COR-L47 (cell line): ENCODE measurements around the gene AGAP2.
"Not testable (repeated sequence)": the region's sequence is repeated elsewhere in the genome, so short reads cannot be mapped to it uniquely, and the experiment has no call there.

Source experiments
- DNase-seq: peaks from one replicate; lab custom pipeline; 2025; lab: John Stamatoyannopoulos, UW

The AGAP2 gene

DNA sequence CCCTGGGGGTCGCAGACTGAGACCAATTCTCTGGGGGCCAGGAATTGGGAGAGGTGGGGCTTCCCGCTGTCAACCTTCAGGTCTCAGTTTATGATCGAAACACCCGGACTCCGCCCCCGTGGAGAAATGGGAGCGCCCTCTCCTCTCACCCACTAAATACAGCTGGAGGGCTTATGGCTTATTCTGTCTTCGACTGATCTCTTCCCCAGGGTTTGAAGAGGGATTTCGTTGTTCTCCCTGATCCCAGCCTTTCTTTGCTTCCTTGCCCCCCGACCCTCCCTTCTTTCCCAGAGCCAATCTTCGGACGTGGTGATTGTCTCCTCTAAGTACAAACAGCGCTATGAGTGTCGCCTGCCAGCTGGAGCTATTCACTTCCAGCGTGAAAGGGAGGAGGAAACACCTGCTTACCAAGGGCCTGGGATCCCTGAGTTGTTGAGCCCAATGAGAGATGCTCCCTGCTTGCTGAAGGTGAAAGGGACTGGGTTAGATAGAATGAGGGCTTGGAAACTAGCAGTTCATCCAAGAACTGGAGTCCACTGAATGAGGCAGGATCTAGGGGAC, 44.0 kb downstream of the AGAP2 start:
- DNase-seq, result no peak

DNA sequence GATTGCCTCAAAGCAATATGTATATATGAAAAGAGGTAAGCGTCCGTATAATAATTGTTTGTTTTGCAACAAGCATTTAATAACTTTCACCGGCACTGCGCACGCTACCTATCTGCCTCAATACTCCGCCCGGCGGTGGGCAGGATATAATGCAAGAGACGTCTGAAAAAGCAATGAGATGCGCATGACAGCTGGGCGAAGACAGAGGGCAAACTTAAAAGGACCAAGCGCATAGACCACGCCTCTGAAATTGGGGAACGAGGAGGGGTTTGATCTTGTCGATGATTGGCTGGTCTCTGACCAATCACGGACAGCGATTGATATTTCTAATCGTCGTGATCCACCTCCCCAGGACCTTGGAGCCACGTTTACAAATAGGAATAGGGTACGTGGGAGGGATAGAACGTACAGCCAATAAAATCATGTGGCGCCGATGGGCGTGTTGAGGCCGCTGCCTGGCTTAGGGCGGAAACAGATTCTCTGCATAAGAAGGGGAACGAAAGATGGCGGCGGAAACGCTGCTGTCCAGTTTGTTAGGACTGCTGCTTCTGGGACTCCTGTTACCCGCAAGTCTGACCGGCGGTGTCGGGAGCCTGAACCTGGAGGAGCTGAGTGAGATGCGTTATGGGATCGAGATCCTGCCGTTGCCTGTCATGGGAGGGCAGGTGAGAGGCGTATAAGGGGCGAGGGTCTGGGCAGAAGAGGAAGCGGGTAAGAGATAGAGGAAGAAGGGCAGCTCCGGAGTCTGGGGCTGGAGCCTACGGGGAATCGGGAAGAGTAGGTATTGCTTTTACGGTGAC, 44.7 kb downstream of the AGAP2 start, which contains the start of gene OS9:
TSS of gene OS9 (plus strand) at position 474 of the 800 bp plus-strand sequence. CDS start at position 504, 30 bp downstream.
- DNase-seq, result peak; percentile 99

- DNase-seq, result no peak
Measured at GRCh38 chr12:57693317-57693658, 45.3 kb downstream of the AGAP2 start.

GRCh38 chr12:57692500-57692899, 46.0 kb downstream of the AGAP2 start:
- no peak for DNase-seq

- no peak for DNase-seq
Measured at GRCh38 chr12:57688931-57689330, 49.6 kb downstream of the AGAP2 start.

DNA sequence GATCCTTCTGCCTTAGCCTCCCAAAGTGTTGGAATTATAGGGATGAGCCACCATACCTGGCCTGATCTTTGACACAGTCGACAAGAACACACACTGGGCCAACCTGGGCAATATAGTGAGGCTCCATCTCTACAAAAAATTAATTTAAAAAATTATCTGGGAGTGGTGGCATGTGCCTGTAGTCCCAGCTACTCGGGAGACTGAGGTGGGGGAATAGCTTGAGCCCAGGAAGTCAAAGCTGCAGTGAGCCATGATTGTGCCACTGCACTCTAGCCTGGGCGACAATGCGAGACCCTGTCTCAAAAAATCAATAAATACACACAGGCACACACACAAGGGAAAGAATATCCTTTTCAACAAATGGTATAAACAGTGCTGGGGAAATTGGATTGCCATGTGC, 50.7 kb downstream of the AGAP2 start:
- DNase-seq, result no peak

DNA sequence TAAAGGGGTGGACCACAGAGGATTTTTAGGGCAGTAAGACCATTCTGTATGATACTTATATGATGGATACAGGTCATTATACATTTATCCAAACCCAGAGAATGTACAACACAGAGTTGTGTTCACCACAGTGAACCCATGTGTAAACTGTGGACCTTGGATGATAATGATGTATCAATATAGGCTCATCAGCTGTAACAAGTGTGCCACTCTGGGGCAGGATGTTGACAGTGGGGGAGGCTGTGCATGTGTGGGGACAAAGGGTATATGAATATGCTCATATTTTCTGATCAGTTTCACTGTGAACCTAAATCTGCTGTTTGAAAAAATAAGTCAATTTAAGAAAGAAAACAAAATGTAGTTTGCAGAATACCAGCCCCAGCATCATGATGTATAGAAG, 58.8 kb downstream of the AGAP2 start:
- DNase-seq, result no peak

GRCh38 chr12:57677947-57678346, 60.6 kb downstream of the AGAP2 start:
- not testable (repeated sequence) for DNase-seq

DNA sequence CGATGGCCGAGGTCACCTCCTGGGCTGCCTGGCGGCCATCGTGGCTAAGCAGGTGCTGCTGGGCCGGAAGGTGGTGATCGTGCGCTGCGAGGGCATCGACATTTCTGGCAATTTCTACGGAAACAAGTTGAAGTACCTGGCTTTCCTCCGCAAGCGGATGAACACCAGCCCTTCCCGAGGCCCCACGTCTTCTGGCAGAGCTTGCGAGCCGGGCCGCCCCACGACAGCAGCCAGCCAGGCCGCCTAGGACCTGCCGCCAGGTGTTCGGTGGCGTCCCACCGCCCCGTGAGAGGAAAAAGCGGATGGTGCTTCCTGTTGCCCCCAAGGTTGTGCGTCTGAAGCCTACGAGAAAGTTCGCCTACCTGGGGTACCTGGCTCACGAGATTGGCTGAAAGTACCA, 63.9 kb downstream of the AGAP2 start:
- no peak for DNase-seq
